Mesangial cell (primary cell): ENCODE measurements around the gene FCHO2. TPM values are rescaled to one million over a fixed set of nuclear protein-coding genes. Genes with fewer than 3 reads are reported as not detected.

ENCODE experiments used
- total RNA-seq: library from RNA; depleted of rRNA; stranded (reverse); fragments of >200 nt; gene quantifications from 2 replicates; pipeline ENCODE4 v1.2.3, GENCODE V29; 2015

FCHO2 gene
- total RNA-seq: 8.1 and 9.3 TPM in 2 replicates

GRCh38 chr5:72955768-72956323, at the start of gene FCHO2:
Gene FCHO2 (plus strand): TSS chr5:72956041. CDS start chr5:72956097, 56 bp downstream.

GRCh38 chr5:73120222-73121118, 164.6 kb downstream of the FCHO2 start, which contains the start of gene TMEM171:
Gene TMEM171 (plus strand): TSS chr5:73120575. CDS start chr5:73123374, 2,799 bp downstream.

Other genes with a start within 250 kb of the FCHO2 start
- 73.9 and 113 TPM in 2 replicates for gene TNPO1, start 139.4 kb upstream of the FCHO2 start, total RNA-seq
- 8.1 and 9.1 TPM in 2 replicates for gene TMEM171, start 164.5 kb downstream of the FCHO2 start, total RNA-seq
- 0.13 TPM in 1 of 2 replicates, not detected in the other for gene TMEM174, start 217.2 kb downstream of the FCHO2 start, total RNA-seq